Testis (tissue), 2 donors: ENCODE data around the gene ITIH5.

Experiments used
- POLR2A ChIP-seq: fragments of 450-650 bp; IDR thresholded peaks from one replicate; pipeline ENCODE4 v1.6.1; 2017; ENCODE audit warnings: antibody characterized with exemption, mild to moderate bottlenecking, moderate library complexity
- TF ChIP-seq, protein P1 (sequence below), 3 experiments: fragments of 450-650 bp in 2 of 3; fragments of 200-600 bp in 1 of 3; sonication (generic) in 1 of 3; IDR thresholded peaks; one replicate each; pipeline ENCODE4 v1.5.1; 2016 to 2019; ENCODE audit warnings: antibody characterized with exemption in 3 of 3, mild to moderate bottlenecking in 2 of 3, moderate library complexity in 1 of 3

DNA sequence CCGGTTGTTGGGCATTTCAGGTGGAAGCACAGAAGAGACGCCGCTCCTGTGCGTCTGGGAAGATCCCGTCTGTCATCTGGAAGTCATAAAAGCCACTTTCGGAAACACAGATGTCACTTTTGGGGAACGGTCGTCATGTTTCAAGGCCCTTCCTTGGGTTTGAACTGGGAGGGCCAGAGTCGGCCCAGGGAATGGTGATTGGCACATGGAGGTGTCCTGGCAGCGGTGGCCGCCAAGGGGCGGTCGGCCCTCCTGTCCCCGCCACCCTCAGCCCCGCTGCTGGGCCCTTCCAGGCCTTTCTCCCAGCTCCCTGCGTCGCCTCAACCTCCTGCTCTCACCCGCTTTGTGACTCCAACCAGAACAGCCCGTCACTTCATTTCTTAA is 140.8 kb downstream of the ITIH5 start:
- TF ChIP-seq, protein P1, sequence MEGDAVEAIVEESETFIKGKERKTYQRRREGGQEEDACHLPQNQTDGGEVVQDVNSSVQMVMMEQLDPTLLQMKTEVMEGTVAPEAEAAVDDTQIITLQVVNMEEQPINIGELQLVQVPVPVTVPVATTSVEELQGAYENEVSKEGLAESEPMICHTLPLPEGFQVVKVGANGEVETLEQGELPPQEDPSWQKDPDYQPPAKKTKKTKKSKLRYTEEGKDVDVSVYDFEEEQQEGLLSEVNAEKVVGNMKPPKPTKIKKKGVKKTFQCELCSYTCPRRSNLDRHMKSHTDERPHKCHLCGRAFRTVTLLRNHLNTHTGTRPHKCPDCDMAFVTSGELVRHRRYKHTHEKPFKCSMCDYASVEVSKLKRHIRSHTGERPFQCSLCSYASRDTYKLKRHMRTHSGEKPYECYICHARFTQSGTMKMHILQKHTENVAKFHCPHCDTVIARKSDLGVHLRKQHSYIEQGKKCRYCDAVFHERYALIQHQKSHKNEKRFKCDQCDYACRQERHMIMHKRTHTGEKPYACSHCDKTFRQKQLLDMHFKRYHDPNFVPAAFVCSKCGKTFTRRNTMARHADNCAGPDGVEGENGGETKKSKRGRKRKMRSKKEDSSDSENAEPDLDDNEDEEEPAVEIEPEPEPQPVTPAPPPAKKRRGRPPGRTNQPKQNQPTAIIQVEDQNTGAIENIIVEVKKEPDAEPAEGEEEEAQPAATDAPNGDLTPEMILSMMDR (IDR thresholded peaks at IDR 0.05): no peak
- TF ChIP-seq POLR2A: no peak
